A549 (cell line): ENCODE results near the gene VAMP3. TPM values are rescaled to one million over a fixed set of nuclear protein-coding genes. Genes with fewer than 3 reads are reported as not detected.

ENCODE experiments used
- ATAC-seq, 2 experiments: fragments of 200-7000 bp in 1 of 2; fragments of >200 bp in 1 of 2; cut with Nextera tagmentation in 1 of 2; cut with Tn5 transposase in 1 of 2; 3 replicates each; pipeline versions ENCODE4 v1.8.0 to v1.9.1; 2018 to 2020; ENCODE audit warnings: mild to moderate bottlenecking in 1 of 2, moderate library complexity in 1 of 2
- CTCF ChIA-PET: fragments of 300-600 bp; sonication (Branson Sonifier 250); formaldehyde crosslinking; extraction: SDS; loops from one replicate; lab custom pipeline; 2021; ENCODE audit warnings: antibody characterized with exemption, inconsistent platforms; lab: Yijun Ruan, JAX
- POLR2A ChIA-PET: fragments of 350-600 bp; formaldehyde crosslinking; extraction: SDS; loops from one replicate; lab custom pipeline; 2021; ENCODE audit warnings: antibody characterized with exemption, inconsistent platforms; lab: Yijun Ruan, JAX
- DNase-seq, 2 experiments: peaks; one replicate each; pipeline versions ENCODE4 v3.0.0 to v3.0.0-alpha.2; 2011 to 2016; ENCODE audit warnings: low read depth in 1 of 2, low spot score in 1 of 2
- FAIRE-seq: peaks from 2 replicates; lab custom pipeline; 2011; peaks lifted over from hg19 to GRCh38; lab: Jason Lieb, UNC
- H3K27ac ChIP-seq, 2 experiments: fragments of >200 bp; sonication (Bioruptor Twin); formaldehyde crosslinking; 3 replicates each; pipeline ENCODE4 v1.5.1; 2016 to 2017
- H3K4me1 ChIP-seq: fragments of >200 bp; sonication (Bioruptor Twin); formaldehyde crosslinking; 3 replicates; pipeline ENCODE4 v1.6.1; 2016
- H3K4me2 ChIP-seq: fragments of >200 bp; sonication (Bioruptor Twin); formaldehyde crosslinking; 3 replicates; pipeline ENCODE4 v1.6.1; 2016
- H3K4me3 ChIP-seq: fragments of >200 bp; sonication (Bioruptor Twin); formaldehyde crosslinking; 3 replicates; pipeline ENCODE4 v1.5.1; 2016
- H3K9me3 ChIP-seq: fragments of >200 bp; sonication (Bioruptor Twin); formaldehyde crosslinking; 3 replicates; pipeline ENCODE4 v1.6.1; 2016
- CBX8 ChIP-seq: fragments of 200-600 bp; sonication (generic); IDR thresholded peaks from 2 replicates; pipeline ENCODE4 v1.6.1; 2016
- FOSB ChIP-seq: fragments of 250-450 bp; sonication (Bioruptor Pico); IDR thresholded peaks from 2 replicates; pipeline ENCODE4 v1.5.0; 2020; ENCODE audit warnings: mild to moderate bottlenecking, moderate library complexity
- MAZ ChIP-seq: fragments of 150-350 bp; IDR thresholded peaks from 2 replicates; pipeline ENCODE4 v1.6.1; 2014; ENCODE audit warnings: antibody characterized with exemption, low read depth, low read length, borderline replicate concordance
- POLR2AphosphoS2 ChIP-seq: conservative IDR thresholded peaks from 2 replicates; pipeline ENCODE4 v1.6.1; 2012; ENCODE audit warnings: low read length, improper control_type of control experiment, inconsistent platforms
- WGBS: methylation state at CpG from one replicate; pipeline ENCODE4 v1.1.6; 2017; ENCODE audit errors: missing lambda C conversion rate; 5-methylcytosine and 5-hydroxymethylcytosine counted together
- polyA plus RNA-seq, 4 experiments: library from polyadenylated mRNA; depleted of rRNA in 3 of 4; stranded (reverse); fragments of >200 nt; fragmentation: RNase III in 1 of 4; extraction: RNeasy Plus Mini Kit Qiagen cat#74134 plus additional on column Dnase treatment in 1 of 4; gene quantifications; 2 replicates in 3 of 4; 3 replicates in 1 of 4; pipeline ENCODE4 v1.2.3, GENCODE V29; 2011 to 2017
- TF ChIP-seq, protein P1 (sequence below): fragments of >200 bp; sonication (Bioruptor Twin); formaldehyde crosslinking; IDR thresholded peaks from 3 replicates; pipeline ENCODE4 v1.5.1; 2016
- TF ChIP-seq, protein P2 (sequence below): IDR thresholded peaks from 2 replicates; pipeline ENCODE4 v1.6.1; 2012

Gene VAMP3
- polyA plus RNA-seq, 2 of the 4 experiments (the other 2 are of a cell fraction), result 65.1 to 79.3 TPM

GRCh38 chr1:7827126-7827955, 56.2 kb downstream of the VAMP3 start:
- DNase-seq (no peak), ATAC-seq (no peak), FAIRE-seq (no peak)
- Histone ChIP-seq H3K4me2 (no peak overlapping the region), H3K4me3 (no peak overlapping the region), H3K9me3 (no peaks in the 10 kb centered on the region), H3K27ac (no peak overlapping the region), H3K4me1 (no peaks in the 10 kb centered on the region)
- ChIA-PET POLR2A (no interaction called here), CTCF (interaction anchor here (0.6 kb wide), 1 partner anchor 1107 kb away, joined by 3 read pairs; no protein-coding TSS in a partner anchor)
- 88% methylated on average over 34 of the region's 39 CpGs for WGBS
- TF ChIP-seq POLR2AphosphoS2 (no peak), FOSB (no peak), MAZ (no peak), CBX8 (no peak)
- TF ChIP-seq, protein P1, sequence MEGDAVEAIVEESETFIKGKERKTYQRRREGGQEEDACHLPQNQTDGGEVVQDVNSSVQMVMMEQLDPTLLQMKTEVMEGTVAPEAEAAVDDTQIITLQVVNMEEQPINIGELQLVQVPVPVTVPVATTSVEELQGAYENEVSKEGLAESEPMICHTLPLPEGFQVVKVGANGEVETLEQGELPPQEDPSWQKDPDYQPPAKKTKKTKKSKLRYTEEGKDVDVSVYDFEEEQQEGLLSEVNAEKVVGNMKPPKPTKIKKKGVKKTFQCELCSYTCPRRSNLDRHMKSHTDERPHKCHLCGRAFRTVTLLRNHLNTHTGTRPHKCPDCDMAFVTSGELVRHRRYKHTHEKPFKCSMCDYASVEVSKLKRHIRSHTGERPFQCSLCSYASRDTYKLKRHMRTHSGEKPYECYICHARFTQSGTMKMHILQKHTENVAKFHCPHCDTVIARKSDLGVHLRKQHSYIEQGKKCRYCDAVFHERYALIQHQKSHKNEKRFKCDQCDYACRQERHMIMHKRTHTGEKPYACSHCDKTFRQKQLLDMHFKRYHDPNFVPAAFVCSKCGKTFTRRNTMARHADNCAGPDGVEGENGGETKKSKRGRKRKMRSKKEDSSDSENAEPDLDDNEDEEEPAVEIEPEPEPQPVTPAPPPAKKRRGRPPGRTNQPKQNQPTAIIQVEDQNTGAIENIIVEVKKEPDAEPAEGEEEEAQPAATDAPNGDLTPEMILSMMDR, result no peak
- TF ChIP-seq, protein P2, sequence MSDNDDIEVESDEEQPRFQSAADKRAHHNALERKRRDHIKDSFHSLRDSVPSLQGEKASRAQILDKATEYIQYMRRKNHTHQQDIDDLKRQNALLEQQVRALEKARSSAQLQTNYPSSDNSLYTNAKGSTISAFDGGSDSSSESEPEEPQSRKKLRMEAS, result no peak

Other genes with a start within 250 kb of the VAMP3 start
- gene PER3, start 13.0 kb downstream of the VAMP3 start, polyA plus RNA-seq (2011; rRNA removed), result 3.7 and 3.9 TPM in 2 replicates
- 1.3 to 1.9 TPM (median 1.6 TPM) in 3 replicates for gene PER3, start 13.0 kb downstream of the VAMP3 start, polyA plus RNA-seq (2017; fragmentation: RNase III; extraction: RNeasy Plus Mini Kit Qiagen cat#74134 plus additional on column Dnase treatment)
- not detected in 2 replicates for gene UTS2, start 81.8 kb downstream of the VAMP3 start, polyA plus RNA-seq (2011; rRNA removed)
- not detected in 3 replicates for gene UTS2, start 81.8 kb downstream of the VAMP3 start, polyA plus RNA-seq (2017; fragmentation: RNase III; extraction: RNeasy Plus Mini Kit Qiagen cat#74134 plus additional on column Dnase treatment)
- 3.2 and 3.4 TPM in 2 replicates for gene TNFRSF9, start 169.5 kb downstream of the VAMP3 start, polyA plus RNA-seq (2011; rRNA removed)
- gene TNFRSF9, start 169.5 kb downstream of the VAMP3 start, polyA plus RNA-seq (2017; fragmentation: RNase III; extraction: RNeasy Plus Mini Kit Qiagen cat#74134 plus additional on column Dnase treatment), result 0.75 to 1.8 TPM (median 1.0 TPM) in 3 replicates
- gene PARK7, start 190.4 kb downstream of the VAMP3 start, polyA plus RNA-seq (2011; rRNA removed), result 317 and 446 TPM in 2 replicates
- 364 to 374 TPM (median 372 TPM) in 3 replicates for gene PARK7, start 190.4 kb downstream of the VAMP3 start, polyA plus RNA-seq (2017; fragmentation: RNase III; extraction: RNeasy Plus Mini Kit Qiagen cat#74134 plus additional on column Dnase treatment)